Omental fat pad (tissue), 4 donors: ENCODE data around the gene TTL. TPM values are rescaled to one million over a fixed set of nuclear protein-coding genes. Genes with fewer than 3 reads are reported as not detected.

Experiments
- ATAC-seq: fragments of 150-250 bp; one replicate; pipeline ENCODE4 v1.9.1; 2016; ENCODE audit warnings: mild to moderate bottlenecking, moderate library complexity; ENCODE audit not compliant: low FRiP score
- DNase-seq: peaks from one replicate; pipeline ENCODE4 v3.0.0-alpha.2; 2019; ENCODE audit warnings: low spot score
- CTCF ChIP-seq, 3 donors: fragments of 450-650 bp; IDR thresholded peaks; one replicate each; pipeline ENCODE4 v1.5.1; 2016 to 2017; ENCODE audit warnings: antibody characterized with exemption in 3 of 3, mild to moderate bottlenecking in 3 of 3, moderate library complexity in 2 of 3
- total RNA-seq, 4 donors: library from RNA; depleted of rRNA; stranded (reverse); fragments of >200 nt; gene quantifications; one replicate each; pipeline ENCODE4 v1.1.0, GENCODE V29; 2016

TTL gene
- total RNA-seq, 4 donors from 2014 or later: 26.9 to 43.1 (median 31.1) TPM

- DNase-seq (no peak), ATAC-seq (no peak)
- no peak for TF ChIP-seq CTCF (IDR thresholded peaks at IDR 0.05)
These were observed 9.3 kb upstream of the TTL start for GRCh38 chr2:112472547-112473263.

GRCh38 chr2:112474844-112475486, 7.0 kb upstream of the TTL start:
- no peak for TF ChIP-seq CTCF (IDR thresholded peaks at IDR 0.05)
- ATAC-seq (no peak), DNase-seq (no peak)

GRCh38 chr2:112476434-112476833, 5.5 kb upstream of the TTL start:
- DNase-seq (no peak), ATAC-seq (no peak)
- no peak for TF ChIP-seq CTCF (IDR thresholded peaks at IDR 0.05)

GRCh38 chr2:112480530-112481049, 1.4 kb upstream of the TTL start:
- ATAC-seq (no peak), DNase-seq (no peak)
- TF ChIP-seq CTCF (IDR thresholded peaks at IDR 0.05): no peak

- ATAC-seq (peak; percentile 80), DNase-seq (peak; percentile 55)
- no peak for TF ChIP-seq CTCF (IDR thresholded peaks at IDR 0.05)
These were observed 867 bp upstream of the TTL start for GRCh38 chr2:112481050-112481527.

GRCh38 chr2:112482309-112483041, 519 bp downstream of the TTL start:
- no peak for TF ChIP-seq CTCF (IDR thresholded peaks at IDR 0.05)
- peak; percentile 49 for ATAC-seq

More at GRCh38 chr2:112482309-112483041, 519 bp downstream of the TTL start:
- no peak for DNase-seq
